NCI-H1092 (cell line): ENCODE measurements around the gene AFG3L2.

Experiments
- DNase-seq: peaks from one replicate; lab custom pipeline; 2025; lab: John Stamatoyannopoulos, UW

AFG3L2 gene

DNA sequence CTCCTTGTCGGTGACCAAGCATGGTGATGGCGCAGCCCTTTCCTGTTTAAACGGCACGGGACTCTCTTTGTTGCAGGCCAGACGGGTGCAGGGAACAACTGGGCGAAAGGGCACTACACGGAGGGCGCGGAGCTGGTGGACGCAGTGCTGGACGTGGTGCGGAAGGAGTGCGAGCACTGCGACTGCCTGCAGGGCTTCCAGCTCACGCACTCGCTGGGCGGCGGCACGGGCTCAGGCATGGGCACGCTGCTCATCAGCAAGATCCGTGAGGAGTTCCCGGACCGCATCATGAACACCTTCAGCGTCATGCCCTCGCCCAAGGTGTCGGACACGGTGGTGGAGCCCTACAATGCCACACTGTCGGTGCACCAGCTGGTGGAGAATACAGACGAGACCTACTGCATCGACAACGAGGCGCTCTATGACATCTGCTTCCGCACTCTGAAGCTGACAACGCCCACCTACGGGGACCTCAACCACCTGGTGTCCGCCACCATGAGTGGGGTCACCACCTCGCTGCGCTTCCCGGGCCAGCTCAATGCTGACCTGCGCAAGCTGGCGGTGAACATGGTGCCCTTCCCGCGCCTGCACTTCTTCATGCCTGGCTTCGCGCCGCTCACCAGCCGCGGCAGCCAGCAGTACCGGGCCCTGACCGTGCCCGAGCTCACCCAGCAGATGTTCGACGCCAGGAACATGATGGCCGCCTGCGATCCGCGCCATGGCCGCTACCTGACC is 51.9 kb downstream of the AFG3L2 start:
- no peak for DNase-seq

DNA sequence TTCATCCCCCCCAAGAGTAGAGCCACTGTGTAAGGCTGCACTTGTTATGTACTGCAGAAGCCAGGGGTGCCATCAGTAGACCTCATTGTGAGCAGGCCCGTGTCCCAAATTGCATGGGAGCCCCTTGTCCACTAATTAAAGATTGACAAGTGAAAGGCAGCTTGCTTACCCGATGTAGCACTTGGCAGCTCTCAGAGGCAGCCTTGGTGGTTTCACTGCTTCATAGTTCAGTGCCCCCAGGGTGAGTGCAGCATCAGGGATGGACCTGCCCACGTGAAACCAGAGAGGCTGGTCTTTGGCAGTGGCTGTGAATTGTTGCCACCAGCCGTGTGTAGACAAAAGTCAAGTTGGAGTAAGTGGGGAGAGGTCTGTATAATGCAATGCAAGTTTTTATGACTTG is 55.7 kb downstream of the AFG3L2 start:
- no peak for DNase-seq

DNA sequence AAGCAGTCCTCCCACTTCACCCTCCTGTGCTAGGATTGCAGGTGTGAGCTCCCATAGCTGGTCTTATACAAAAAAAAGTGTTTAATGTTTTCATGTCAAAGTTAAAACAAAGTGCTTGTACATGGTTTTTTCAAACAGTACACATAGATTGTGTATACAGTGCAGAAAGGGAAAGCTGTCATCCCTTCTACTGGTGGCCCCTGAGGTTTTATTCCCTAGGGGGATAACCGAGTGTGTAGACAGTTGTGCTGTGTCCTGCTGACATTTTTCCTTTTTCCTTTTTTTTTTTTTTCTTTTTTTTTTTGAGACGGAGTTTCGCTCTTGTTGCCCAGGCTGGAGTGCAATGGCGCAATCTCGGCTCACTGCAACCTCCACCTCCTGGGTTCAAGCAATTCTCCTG is 58.2 kb downstream of the AFG3L2 start:
- no peak for DNase-seq

DNA sequence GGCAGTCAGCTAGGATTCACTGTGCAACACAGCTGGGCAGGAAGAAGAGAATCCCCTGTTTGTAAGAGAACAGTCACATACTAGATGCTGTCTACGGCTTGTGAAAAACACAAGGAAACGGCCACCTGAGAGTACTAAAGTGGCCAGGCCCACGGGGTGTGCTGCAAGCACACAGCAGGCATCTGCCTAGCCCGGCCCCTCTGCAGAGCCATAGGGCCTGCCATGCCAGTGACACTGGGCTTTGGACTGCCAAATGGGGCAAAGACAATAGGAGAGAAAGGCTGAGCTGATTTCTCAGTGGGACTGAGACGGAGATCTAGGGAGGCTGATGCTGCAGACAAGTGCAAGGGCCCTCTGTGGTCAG is 58.7 kb downstream of the AFG3L2 start:
- no peak for DNase-seq

DNA sequence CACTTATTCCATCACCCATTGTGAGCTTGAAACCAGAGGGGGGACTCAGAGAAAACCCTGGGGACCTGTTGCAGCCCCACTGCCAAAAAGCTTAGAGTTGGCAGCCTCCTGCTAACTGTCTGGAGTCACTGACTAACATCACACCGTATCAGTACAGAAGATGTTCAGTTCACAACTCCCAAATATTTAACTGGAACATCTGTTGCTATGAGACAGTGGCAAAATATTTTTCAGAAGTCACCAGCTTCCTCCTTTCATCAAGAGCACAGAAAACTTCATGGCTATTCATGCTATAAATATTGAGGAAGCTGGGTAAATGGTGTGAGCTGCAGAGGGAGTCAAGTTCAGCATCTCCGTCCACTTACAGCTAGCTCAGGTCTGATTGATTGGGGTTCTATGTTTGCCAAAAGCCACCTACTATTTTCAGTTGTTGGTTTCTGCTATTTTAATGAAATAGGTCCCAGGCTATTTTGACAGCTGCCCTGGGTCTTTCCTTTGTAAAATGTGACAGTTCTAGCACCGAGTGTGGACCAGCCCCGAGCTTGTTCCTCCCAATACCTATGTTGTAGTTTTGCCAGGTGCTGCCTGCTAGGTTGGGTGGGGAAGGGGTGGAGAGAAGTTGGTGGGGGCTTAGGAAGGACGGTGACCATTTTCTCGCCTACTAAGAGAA is 59.2 kb downstream of the AFG3L2 start:
- DNase-seq, result no peak

DNA sequence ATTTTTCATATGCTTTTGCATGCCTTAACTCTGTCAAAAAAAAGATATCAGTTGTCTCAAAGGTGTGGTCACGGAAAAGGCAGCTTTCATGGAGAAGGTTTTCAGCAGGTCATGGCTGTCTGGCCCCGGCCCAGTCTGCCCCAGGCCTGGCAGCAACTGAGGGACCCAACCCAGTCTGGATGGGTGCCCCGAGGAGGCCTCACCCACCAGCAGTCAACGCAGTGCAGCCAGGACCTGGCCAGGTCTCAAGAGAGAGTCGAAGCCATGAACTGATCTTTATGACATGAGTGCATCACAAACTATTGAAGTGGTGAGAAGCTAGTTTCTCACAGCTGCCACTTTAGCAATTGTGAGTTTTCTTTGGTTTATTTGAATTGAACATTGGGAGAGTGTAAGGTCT is 61.1 kb downstream of the AFG3L2 start:
- DNase-seq, result no peak

DNA sequence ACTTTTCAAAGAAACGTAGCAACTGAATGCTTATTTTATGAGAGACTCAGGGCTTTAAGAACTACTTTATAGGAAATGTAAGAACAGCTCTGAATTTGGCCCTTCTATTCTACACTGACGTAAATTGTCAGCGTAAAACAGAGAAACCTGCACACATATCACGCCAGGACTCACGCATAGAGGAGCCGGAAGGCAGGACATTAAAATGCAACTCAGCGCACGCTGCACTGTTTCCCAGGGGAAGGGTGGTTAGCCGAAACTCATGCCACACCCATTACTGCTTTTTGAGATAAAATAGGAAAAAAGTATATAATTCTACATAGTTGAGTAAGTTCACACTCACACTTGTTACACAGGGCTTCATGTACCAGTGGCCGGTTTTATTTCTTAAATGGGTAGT is 61.5 kb downstream of the AFG3L2 start:
- no peak for DNase-seq

DNA sequence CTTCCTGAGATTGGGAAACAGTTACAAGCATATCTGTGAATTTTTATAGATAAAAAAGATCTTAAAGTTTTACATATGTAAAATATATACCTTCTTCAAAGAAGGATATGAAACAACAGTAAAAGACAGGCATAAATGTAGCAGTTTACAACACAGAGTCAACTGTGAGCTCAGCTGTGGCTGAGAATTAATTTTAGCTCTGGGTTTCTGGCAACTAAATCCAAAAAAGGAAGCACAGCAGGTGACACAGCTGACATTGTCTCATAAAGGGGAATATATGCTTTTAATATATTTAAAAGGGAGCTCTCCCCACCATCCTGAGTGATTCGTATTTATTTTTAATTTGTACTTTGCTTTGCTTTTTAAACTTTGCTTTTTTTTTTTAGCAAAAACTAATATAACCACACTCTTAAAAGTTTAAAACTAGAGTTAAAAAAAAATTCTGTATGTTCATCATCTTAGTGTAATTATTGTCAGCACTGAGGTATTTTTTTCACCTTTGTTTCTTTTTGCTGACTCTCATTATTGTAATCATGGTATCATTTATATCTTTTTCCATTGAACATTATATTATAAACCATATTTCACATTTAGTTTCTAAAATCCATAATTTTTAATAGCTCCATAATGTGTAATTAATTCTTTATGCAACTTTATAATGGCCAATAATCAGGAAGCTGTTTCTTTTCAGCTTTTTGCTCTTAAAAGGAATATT is 62.3 kb downstream of the AFG3L2 start:
- DNase-seq, result no peak

DNA sequence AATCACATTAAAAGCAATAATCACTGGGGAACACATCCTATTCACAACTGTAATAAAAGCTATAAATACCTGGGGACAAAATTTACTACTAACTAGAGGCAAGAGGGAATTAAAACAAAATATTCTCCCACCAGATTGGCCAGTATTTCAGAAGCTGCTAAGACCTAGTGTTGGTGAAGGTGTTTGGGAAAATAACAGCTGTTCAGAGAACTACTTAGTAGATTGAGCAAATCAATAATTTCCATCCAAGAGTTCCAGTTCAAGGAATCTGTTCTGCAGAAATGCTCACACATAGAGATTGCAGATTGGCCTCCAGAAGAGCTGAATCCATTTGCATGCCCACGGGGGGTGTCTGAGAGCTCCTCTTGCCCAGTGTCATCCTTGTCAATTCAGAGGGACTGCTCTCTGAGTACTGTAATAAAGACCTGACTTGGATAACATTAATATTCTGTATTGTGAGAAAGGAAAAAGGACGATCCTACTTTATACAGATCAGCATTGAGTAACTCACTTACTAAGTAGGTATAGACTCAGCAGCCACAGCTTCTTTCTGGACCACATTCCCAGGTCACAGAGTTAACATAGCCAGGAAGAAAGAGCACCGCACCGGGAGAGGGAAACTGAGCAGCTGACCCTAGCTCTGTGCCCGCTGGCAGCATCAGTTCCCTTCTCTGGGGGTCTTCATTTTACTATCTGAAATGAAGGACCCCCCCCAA is 63.3 kb downstream of the AFG3L2 start:
- DNase-seq, result no peak

DNA sequence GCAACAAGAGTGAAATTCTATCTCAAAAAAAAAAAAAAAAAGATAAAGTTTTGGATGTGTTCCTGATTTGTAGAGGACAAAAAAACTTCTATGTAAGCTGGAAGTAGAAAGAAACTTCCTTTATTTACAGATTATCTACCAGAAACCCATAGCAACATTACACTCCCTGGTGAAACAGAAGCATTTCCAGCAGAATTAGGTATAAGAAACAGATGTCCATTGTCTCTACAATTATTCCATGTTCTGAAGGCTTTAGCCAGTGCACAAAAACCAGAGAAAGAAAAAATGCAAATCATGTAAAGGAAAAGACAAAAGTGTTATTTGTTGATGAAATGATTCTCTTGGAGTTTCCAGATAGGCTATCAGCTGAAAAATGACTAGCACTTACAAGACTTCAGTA is 64.1 kb downstream of the AFG3L2 start:
- no peak for DNase-seq

DNA sequence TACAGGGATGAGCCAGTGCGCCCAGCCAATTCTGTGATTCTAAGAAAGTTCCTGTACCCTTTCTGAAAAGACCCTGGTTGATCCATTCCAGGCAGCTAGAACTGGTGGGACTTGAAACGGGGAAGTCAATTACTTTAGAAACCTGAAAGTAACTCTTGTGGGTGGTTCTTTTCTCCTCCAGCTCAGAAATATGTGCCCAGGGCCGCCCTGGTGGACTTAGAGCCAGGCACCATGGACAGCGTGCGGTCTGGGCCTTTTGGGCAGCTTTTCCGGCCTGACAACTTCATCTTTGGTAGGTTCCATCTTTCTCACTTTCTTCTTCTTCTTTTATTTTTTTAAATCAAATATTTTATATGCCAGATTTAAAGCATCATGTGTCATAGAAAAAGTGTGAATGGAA is 66.3 kb downstream of the AFG3L2 start:
- DNase-seq, result no peak

DNA sequence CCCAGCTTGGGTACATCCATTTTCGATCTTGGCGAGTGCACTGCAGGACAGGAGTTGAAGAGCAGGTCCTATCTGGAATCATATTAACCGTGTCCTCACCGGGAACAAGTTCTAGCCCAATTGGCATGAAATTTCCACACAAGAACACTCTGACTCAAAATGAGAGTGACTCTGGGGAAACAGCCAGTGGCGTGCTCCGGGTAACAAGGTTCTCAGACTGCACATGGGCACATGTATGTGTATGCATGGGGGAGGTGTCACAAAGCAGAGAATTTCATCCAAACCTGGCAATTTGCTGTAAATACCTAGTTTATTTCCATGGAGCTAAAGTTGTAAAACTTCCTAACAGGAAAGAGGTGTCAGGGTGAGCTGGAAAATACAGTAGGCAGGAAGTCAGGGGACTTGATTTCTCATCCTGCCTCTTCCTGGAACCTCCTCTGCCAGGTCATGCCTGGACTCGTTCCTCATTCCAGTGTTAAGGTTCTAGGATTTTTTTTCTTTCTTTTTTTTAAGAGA is 67.3 kb downstream of the AFG3L2 start:
- no peak for DNase-seq

DNA sequence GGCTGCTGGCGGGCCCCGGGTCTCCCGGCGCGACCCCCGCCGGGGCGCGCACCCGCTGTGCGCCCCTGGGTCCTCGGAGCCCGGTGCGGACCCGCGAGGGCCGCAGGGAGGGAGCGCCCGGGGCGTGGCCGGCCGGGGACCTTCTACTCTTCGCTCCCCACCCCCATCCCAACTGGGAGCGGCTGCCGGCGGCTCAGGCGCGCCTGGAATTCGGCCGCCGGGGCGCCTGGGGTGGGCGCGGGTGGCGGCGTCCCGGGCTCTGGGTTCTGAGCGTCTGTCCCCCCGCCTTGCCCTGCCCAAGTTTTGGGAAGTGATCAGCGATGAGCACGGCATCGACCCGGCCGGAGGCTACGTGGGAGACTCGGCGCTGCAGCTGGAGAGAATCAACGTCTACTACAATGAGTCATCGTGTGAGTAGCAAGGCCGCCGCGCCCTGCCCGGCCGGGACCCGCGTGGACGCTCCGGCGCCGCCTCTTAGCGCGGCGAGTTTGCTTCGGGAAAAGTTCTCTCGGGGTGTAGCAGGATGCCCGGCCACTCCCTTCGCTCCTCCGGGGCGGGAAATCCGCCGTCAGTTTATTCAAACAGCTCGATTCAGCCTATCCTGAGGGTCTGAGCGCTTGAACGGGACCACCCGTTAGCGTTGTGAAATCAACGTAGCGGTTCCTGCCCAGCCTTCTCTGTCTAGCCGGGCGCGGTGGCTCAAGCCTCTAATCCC is 68.5 kb downstream of the AFG3L2 start:
- no peak for DNase-seq

DNA sequence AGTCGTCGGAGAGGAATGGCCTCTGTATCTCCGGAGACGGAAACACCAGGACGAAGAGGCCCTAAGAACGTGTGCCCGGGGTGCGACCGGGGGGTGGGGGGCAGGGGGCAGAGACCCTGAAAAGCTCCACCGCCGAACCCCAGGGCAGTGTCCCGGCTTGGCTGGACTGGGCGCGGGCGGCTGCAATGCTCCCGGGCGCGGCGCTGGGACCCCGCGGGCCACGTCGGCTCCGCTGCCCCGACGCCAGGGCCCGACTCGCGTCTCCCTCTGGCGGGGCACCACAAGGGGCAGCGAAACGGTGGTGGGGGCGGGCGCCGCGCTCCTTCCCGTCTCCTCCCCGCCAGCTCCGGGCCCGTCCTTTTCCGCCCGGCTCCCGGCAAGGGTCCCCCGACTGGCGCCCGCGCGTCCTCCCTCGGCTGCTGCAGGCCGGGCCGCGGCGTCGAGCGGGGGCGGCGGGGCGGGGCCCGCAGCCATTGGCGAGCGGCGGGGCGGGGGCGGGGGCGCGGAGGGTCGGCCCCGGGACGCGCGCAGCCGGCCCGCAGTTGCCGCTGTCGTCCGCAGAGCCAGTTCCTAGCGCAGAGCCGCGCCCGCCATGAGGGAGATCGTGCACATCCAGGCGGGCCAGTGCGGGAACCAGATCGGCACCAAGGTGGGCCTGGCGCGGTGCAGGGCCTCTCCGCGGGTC is 69.2 kb downstream of the AFG3L2 start, which contains the start of gene TUBB6:
Gene TUBB6 (plus strand): TSS at position 541 of the 685 bp plus-strand sequence. CDS start 52 bp downstream, at position 593.
- no peak for DNase-seq

DNA sequence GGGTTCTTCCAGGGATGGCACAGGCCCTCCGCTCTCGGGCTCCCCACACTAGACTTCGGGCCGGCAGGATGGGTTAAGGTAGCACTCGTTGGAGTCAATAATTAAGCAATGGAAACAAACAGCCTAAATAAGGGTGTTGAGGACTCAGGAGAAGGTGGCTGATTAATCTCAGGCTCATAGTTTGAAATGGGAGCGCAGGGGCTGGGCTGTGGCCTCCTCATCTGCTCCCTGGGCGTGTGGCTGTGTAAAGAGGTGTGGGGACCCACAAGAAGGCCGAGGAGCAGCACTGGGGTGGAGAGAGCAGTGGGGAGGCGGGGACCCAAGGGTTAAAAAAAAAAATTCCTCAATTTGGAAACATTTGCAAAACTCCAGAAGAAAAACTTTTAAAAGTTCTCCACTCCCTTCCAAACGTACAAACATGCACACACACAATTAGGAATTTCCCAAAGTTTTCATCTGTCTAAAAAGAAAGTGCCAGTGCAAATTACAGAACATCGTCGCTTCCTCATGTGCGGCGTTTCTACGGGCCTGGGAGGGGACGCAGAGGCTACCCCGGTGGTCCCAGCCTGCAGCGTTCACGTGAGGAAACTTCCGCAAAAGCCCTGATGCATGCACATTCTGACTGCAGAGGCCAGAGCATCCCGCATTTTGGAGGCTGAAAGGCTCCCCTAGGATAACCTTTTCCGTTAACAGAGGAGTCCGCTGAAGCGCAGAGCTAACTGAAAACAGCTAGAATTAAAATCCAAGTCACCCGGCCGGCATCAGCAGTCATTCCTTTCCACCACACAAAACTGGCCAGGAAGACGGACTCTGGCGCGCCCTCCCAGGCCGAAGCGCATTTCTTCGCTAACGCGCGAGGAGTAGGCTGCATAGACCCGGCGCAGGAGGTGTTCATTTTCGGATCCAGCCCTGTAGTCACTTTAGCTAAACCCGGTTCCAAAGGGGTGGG is 70.0 kb downstream of the AFG3L2 start:
- DNase-seq, result no peak

DNA sequence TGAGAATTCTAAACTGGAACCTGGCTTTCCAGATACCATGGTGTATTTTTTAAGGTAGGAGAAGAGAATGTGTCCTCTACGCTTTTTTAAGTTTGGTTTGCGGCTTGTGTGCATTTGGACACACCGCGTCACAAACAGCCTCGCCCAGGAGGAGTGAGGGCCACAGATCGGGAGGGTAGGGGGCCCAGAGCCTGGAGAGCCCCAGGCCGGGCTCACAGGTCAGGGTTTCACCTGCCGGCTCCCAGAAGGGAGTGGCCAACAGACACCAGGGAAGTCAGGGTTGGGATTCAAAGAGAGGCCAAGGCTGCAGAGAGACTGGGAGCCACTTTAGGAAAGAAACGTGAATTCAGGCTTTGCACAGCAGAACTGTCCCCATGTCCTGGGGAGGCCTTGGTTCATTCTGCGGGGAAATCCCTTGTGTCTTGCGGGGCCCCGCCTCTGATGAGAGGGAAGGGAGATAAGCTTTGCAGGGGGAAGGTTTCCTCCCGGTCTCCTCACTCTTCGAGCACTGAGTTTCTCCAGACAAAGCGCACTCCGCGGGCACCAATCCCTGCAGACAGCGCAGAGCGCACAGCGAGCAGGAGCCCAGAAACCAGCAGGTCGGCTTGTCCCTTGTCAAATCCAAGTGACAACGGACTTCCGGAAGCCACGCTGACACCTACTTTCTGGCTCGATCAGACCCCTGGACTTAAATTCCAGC is 70.9 kb downstream of the AFG3L2 start:
- DNase-seq, result no peak

DNA sequence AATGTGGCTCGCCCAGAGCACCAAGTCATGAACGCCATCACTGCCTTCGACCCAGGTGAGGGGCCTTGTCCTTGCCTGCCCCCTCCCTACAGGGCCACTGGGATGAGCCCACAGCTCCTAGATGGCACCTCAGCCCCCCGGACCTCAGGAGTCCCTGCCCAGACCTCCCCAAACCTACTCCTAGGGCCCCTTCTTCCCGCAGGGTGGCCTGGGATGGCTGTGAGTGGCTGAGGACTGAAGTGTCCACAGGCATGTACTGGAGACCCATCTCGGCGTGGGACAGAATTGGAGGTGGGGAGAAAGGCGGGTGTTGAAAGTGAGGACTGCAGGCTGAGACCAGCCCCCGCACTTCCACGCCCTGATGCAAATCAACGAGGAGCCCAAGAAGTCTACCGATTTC is 71.8 kb downstream of the AFG3L2 start:
- no peak for DNase-seq

DNA sequence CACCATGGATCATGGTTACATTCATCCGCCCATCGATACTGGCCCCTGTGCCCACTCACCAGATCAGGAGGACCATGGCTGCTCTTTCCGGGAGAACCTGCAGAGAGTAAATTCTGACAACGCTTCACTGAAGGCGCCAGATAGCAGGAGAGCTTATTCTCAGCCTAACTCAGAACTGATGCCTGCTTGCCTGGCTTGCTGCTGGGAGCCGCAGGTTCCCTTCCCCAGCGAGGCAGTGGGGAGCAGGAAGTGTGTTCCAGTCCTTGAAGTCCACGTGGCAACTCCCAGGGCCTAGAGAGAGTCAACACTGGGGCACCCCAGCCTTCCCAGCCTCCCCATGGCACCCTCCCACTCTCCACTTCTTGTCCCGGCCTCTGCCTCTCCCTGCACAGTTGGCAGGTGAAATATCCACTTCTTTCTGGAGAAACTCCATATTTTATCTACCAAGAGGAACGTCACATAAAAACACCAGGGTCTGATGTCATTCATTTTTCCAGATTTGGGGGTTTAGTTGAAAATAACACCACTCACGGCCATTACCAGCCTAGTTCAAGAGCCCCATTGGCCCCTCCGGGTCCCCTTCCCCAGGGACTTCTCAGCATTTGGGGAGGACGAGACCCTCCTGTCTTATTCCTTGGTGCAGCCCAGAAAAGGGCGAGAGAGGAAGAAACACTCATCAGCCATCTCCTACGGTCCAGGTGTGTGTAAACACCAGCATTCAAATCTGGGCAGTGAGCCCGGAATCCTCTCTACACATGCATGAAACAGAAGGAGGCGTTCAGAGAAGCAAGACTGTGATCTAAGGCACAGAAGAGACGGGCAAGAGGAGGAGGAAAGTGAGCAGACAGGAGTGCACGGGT is 72.4 kb downstream of the AFG3L2 start:
- DNase-seq, result peak; percentile 35
